IPS-20b (cell line): ENCODE data around the gene STK39.

ENCODE experiments used
- H3K27ac ChIP-seq: one replicate; pipeline ENCODE4 v1.5.1; 2013; ENCODE audit warnings: low read length
- H3K27me3 ChIP-seq: 2 replicates; pipeline ENCODE4 v1.6.1; 2013; ENCODE audit warnings: mild to moderate bottlenecking, low read length, inconsistent platforms; ENCODE audit not compliant: insufficient read depth
- H3K36me3 ChIP-seq: 2 replicates; pipeline ENCODE4 v1.6.1; 2013; ENCODE audit warnings: low read depth, mild to moderate bottlenecking, inconsistent platforms, low read length, moderate library complexity; ENCODE audit not compliant: insufficient read depth
- H3K4me1 ChIP-seq: 2 replicates; pipeline ENCODE4 v1.6.1; 2013; ENCODE audit warnings: mild to moderate bottlenecking, control low read depth, inconsistent platforms, low read length, moderate library complexity; ENCODE audit not compliant: insufficient read depth
- H3K4me3 ChIP-seq: 2 replicates; pipeline ENCODE4 v1.5.1; 2013; ENCODE audit warnings: mild to moderate bottlenecking, low read length, inconsistent platforms
- H3K9ac ChIP-seq: 2 replicates; pipeline ENCODE4 v1.6.1; 2013; ENCODE audit warnings: low read depth, mild to moderate bottlenecking, inconsistent platforms, low read length, moderate library complexity
- H3K9me3 ChIP-seq: 2 replicates; pipeline ENCODE4 v1.6.1; 2013; ENCODE audit warnings: mild to moderate bottlenecking, low read depth, low read length, inconsistent platforms; ENCODE audit not compliant: insufficient read depth

The STK39 gene

GRCh38 chr2:168159754-168160585 is 87.4 kb downstream of the STK39 start:
- Histone ChIP-seq H3K9me3 (no peaks in the 10 kb centered on the region), H3K36me3 (no peaks in the 10 kb centered on the region), H3K4me3 (no peak overlapping the region), H3K27me3 (no peaks in the 10 kb centered on the region), H3K4me1 (peaks cover 3% of the 10 kb centered on the region; the same call in 1 of the 2 replicates), H3K27ac (no peak overlapping the region), H3K9ac (no peak overlapping the region)

DNA sequence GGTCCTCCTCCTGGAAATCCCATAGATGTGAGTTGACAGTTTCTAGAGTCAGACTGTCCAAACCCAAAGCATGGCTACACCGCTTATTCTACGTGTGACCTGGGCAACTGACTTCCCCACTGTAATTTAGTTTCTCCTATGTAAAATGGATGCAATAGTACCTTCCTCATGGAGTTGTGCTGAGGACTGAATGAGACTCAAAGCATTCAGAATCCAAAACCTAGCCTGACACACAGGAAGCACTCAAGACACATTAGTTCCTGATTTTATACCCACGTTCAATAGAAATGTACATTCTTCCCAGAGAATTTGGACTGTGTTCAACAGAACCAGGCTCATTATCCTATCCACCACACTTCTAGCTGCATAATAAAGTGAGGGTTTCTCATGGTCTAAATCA is 88.8 kb downstream of the STK39 start:
- H3K27me3 ChIP-seq, result no peaks in the 10 kb centered on the region
- no peak overlapping the region for H3K9ac ChIP-seq
- H3K36me3 ChIP-seq, result no peaks in the 10 kb centered on the region
- H3K27ac ChIP-seq, result no peak overlapping the region
- H3K4me3 ChIP-seq, result no peak overlapping the region
- no peaks in the 10 kb centered on the region for H3K9me3 ChIP-seq
- H3K4me1 ChIP-seq, result no peaks in the 10 kb centered on the region

- H3K36me3 ChIP-seq, result no peaks in the 10 kb centered on the region
- no peaks in the 10 kb centered on the region for H3K27me3 ChIP-seq
- H3K4me3 ChIP-seq, result no peak overlapping the region
- H3K4me1 ChIP-seq, result no peaks in the 10 kb centered on the region
- no peak overlapping the region for H3K27ac ChIP-seq
- no peaks in the 10 kb centered on the region for H3K9me3 ChIP-seq
- H3K9ac ChIP-seq, result no peak overlapping the region
These were observed 89.5 kb downstream of the STK39 start for GRCh38 chr2:168157926-168158325.

- no peaks in the 10 kb centered on the region for H3K9me3 ChIP-seq
- H3K27ac ChIP-seq, result no peak overlapping the region
- H3K9ac ChIP-seq, result no peak overlapping the region
- H3K27me3 ChIP-seq, result no peaks in the 10 kb centered on the region
- H3K4me1 ChIP-seq, result no peaks in the 10 kb centered on the region
- no peaks in the 10 kb centered on the region for H3K36me3 ChIP-seq
- no peak overlapping the region for H3K4me3 ChIP-seq
These were observed 90.3 kb downstream of the STK39 start for GRCh38 chr2:168157070-168157469.

- no peak overlapping the region for H3K9ac ChIP-seq
- H3K4me1 ChIP-seq, result no peaks in the 10 kb centered on the region
- H3K27ac ChIP-seq, result no peak overlapping the region
These were observed 90.7 kb downstream of the STK39 start for GRCh38 chr2:168156661-168157060.

GRCh38 chr2:168155680-168156079 is 91.7 kb downstream of the STK39 start:
- Histone ChIP-seq H3K9me3 (no peaks in the 10 kb centered on the region), H3K9ac (no peak overlapping the region), H3K4me3 (no peak overlapping the region), H3K4me1 (no peaks in the 10 kb centered on the region), H3K27ac (no peak overlapping the region), H3K27me3 (no peaks in the 10 kb centered on the region), H3K36me3 (no peaks in the 10 kb centered on the region)

More at GRCh38 chr2:168156661-168157060, 90.7 kb downstream of the STK39 start:
- Histone ChIP-seq H3K4me3 (no peak overlapping the region), H3K36me3 (no peaks in the 10 kb centered on the region), H3K9me3 (no peaks in the 10 kb centered on the region), H3K27me3 (no peaks in the 10 kb centered on the region)

DNA sequence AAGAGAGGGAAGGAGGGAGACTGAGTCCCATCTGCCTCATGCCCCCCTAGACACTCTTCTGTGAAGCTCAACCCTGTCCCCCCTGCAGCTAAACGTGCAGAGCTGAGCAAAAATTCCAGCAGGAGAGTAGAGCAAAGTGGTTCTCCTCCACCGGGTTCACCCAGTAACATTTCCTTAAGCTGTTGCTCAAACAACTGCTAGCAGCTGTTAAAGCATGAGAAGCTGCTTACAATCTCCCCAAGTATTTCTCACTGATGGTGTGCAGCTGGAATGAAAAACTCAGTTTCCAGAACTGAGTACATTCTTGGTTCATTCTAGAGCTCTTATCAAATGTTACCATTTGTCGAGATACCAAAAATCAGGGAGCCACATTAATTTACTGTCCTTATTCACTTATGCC is 92.3 kb downstream of the STK39 start:
- no peaks in the 10 kb centered on the region for H3K36me3 ChIP-seq
- no peaks in the 10 kb centered on the region for H3K9me3 ChIP-seq
- H3K27me3 ChIP-seq, result no peaks in the 10 kb centered on the region
- no peak overlapping the region for H3K9ac ChIP-seq
- H3K4me3 ChIP-seq, result no peak overlapping the region
- H3K27ac ChIP-seq, result no peak overlapping the region
- no peaks in the 10 kb centered on the region for H3K4me1 ChIP-seq

DNA sequence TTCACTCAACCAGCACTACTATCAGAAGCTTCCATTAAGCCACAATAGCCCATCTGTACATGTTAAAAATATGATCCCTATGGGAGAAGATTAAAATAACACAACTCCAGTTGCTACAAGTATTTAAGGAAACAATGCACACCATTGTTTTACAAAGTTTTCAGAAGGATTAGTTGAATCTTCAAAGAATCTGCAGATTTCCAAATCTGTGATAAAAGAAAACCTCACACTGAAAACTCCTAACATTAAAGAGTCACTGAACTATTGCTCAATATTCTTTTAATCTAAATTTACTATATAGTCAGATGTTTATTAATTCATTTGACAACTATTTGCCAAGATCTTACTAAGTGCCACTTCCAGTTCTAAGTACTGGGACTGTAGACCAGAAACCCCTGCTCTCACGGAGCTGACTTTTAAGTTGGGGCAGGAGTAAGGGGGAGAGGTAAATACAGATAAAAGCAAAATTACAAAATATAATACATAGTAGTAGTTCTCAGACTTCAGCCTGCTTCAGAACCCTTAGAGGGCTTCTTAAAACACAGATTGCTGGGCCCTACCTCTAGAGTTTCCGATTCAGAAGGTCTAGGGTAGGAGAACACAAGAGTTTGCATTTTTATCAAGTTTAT is 94.4 kb downstream of the STK39 start:
- Histone ChIP-seq H3K9me3 (no peaks in the 10 kb centered on the region), H3K27me3 (no peaks in the 10 kb centered on the region), H3K9ac (no peak overlapping the region), H3K4me3 (no peak overlapping the region), H3K27ac (no peak overlapping the region), H3K36me3 (no peaks in the 10 kb centered on the region), H3K4me1 (no peaks in the 10 kb centered on the region)

DNA sequence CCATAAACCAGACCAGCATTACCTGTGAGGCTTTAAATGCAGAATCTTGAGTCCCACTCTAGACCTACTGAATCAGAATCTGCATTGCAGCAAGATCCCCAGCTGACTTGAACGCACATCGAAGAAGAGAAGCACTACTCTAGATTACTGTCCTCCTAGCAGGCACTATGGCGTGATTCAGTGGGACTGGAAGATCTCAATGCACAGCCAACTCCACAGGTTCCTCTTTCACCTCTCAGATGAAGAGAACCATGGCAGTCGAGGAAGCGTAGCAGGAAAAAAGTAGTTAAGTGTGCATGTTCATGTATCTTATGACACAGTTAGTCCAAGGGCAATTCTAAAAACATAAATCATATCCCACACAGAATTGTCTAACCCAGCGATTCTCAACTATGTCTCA is 97.4 kb downstream of the STK39 start:
- no peaks in the 10 kb centered on the region for H3K9me3 ChIP-seq
- no peak overlapping the region for H3K9ac ChIP-seq
- no peak overlapping the region for H3K4me3 ChIP-seq
- no peaks in the 10 kb centered on the region for H3K36me3 ChIP-seq
- no peak overlapping the region for H3K27ac ChIP-seq
- no peaks in the 10 kb centered on the region for H3K4me1 ChIP-seq
- no peaks in the 10 kb centered on the region for H3K27me3 ChIP-seq

DNA sequence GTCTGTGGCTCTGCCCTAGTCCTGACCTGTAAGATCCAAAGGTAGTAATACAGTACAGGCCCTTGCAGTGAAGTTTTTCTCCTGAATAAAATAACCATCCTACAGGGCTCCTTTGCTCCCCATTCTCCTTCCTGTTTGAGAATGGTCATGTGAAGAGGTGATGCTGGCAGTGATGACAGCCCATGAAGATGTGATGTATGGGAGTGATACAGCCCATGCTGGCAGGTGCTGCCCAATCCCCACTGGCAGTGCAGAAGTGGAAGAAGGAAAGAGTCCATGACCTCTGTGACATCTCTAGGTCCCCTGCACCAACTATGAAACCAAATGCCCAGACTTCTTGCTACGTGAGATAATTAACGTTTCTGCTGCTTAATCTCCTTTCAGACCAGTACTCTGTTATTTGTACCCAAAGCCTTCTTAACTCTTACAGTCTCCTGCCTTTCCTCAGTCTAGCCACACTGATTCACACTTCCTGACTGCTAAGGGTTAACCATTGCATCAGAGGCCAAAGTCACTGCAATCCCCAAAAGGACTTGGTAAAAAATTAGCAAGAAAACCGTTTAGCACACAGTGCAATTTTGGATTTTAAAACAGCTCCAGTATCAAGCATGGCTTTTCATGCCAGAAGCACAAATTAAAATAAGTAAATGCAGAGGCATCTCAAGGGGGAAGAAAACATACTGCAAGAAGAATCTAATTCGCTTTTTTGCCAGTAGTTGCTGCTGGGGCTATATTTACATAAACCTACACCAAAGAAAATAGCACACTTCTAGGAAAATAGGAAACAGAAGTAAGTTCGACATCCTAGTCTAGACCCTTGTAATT is 98.0 kb downstream of the STK39 start:
- Histone ChIP-seq H3K36me3 (no peaks in the 10 kb centered on the region), H3K27me3 (no peaks in the 10 kb centered on the region), H3K9ac (no peak overlapping the region), H3K27ac (no peak overlapping the region), H3K9me3 (no peaks in the 10 kb centered on the region), H3K4me3 (no peak overlapping the region), H3K4me1 (no peaks in the 10 kb centered on the region)

DNA sequence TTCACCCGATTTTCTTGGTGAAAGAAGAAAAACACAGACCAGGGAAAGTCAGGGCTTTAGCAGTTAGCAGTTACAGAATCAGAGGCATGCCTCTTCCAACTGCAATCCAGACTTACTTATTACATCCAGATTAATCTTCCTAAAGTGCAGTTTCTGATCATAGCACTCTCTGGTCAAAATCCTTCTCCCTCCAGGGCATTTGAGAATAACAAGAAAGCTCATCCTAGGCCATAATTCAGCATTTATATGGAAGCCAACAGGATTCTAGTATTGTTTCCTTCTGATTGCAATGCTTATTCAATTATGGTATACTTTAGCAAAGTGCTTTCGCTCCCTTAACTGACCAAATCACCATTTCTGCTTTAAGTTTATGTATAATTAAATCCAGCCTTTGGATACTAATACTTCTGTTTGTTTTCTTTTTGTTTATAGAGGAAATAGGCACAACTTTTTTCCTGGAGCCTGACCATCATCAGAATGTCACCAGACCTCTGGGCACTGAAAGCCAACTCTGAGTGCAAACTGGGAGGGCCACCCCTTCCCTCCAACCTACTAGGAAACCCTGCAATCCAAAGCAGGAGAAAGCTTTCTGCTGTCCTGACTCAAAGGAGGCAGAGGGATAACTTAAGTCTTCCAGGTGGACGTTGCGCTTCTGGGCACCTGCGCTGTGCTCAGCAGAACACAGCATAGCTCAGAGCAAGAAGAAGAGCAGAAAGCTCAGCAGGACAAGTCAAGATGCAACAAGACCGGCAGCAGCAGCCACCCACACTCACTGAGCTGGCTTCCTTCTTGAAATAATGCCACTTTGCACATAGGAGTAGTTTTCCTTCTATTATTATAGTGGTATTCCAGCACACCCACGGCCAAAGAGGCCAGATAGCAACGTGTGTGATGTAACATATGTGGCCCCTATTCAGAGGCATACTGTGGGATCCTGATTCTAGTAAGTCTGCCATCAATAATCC is 99.3 kb downstream of the STK39 start:
- Histone ChIP-seq H3K9me3 (no peaks in the 10 kb centered on the region), H3K4me3 (no peak overlapping the region), H3K27me3 (no peaks in the 10 kb centered on the region), H3K36me3 (no peaks in the 10 kb centered on the region), H3K9ac (no peak overlapping the region), H3K27ac (no peak overlapping the region), H3K4me1 (no peaks in the 10 kb centered on the region)
